ENCODE data around the gene APCDD1. TPM values are rescaled to one million over a fixed set of nuclear protein-coding genes. Genes with fewer than 3 reads are reported as not detected.

The APCDD1 gene
- total RNA-seq, 1 experiment from 2014 or later: not detected

GRCh38 chr18:10533111-10533510, 78.7 kb downstream of the APCDD1 start:
- Histone ChIP-seq H3K4me2 (ENCODE audit: low read length) (no peak overlapping the region), H4K20me1 (ENCODE audit: insufficient read depth) (no peaks in the 10 kb centered on the region), H3K4me1 (ENCODE audit: control insufficient read depth in 1 of 2, insufficient read depth in 2 of 2, low read length in 2 of 2) (peaks cover 0 to 4% of the 10 kb centered on the region in 2 experiments; a peak in 1 of 4 replicates), H3K27me3 (ENCODE audit: insufficient read depth, low read length) (no peaks in the 10 kb centered on the region), H3K79me2 (ENCODE audit: insufficient read depth, low read length) (peaks cover 58% of the 10 kb centered on the region), H3K9me3 (ENCODE audit: control insufficient read depth in 1 of 2, insufficient read depth in 1 of 2, low read depth in 1 of 2, low read length in 2 of 2) (no peaks in the 10 kb centered on the region), H3K9me2 (ENCODE audit: insufficient read depth) (no peaks in the 10 kb centered on the region), H3K9ac (ENCODE audit: low read length) (no peak overlapping the region), H3K36me3 (ENCODE audit: control insufficient read depth in 1 of 2, insufficient read depth in 2 of 2, low read length in 2 of 2) (peaks cover 0 to 2% of the 10 kb centered on the region in 2 experiments; a peak in 1 of 4 replicates), H2AFZ (ENCODE audit: low read depth, low read length, poor library complexity, severe bottlenecking) (no peak overlapping the region), H3K4me3 (replicated peaks in 1 of 2; ENCODE audit: low read depth in 1 of 2, low read length in 2 of 2) (no peak overlapping the region), H3K27ac (ENCODE audit: low read depth, low read length) (no peak overlapping the region)
- POLR2A ChIA-PET: no interaction called here
- RAD21 ChIA-PET (ENCODE audit: low non-redundant PET in 1 of 2, low total read pairs in 2 of 2, uncharacterized antibody in 2 of 2, unreplicated experiment in 2 of 2): no interaction called here
- no peak for DNase-seq (ENCODE audit: low read depth, low spot score)
- CTCF ChIA-PET: no interaction called here
- intact Hi-C loops (cut with micrococcal nuclease): no loop called here
- TF ChIP-seq EZH2 (IDR thresholded peaks at IDR 0.05) (no peak), SIN3A (IDR thresholded peaks at IDR 0.05; ENCODE audit: low read depth) (no peak)
- BruUV-seq (replicated peaks): no TSS peak
- ATAC-seq: no peak

DNA sequence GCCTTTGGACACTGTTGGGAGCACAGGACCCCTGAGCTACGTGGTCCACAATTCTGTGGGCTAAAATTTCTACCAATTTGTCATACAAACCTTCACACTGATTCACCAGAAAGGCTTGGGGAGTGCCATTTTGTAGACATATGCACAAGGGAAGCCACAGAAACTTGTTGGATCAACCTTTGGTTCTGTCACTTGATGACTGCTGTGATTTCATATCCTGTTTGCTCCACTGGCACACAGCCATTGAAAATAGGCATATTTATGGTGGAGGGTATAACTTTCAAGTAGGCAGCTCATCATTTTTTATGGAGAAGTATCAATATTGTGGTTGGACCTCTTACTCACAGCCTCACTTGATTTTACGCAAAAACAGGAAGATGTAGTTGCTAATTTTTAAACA, 81.8 kb downstream of the APCDD1 start:
- no peak overlapping the region for H3K9ac ChIP-seq (ENCODE audit: low read length)
- H3K4me3 ChIP-seq (replicated peaks in 1 of 2; ENCODE audit: low read depth in 1 of 2, low read length in 2 of 2): no peak overlapping the region
- POLR2A ChIA-PET: no interaction called here
- no TSS peak for BruUV-seq (replicated peaks)
- H3K79me2 ChIP-seq (ENCODE audit: insufficient read depth, low read length): peaks cover 30% of the 10 kb centered on the region
- H3K27me3 ChIP-seq (ENCODE audit: insufficient read depth, low read length): no peaks in the 10 kb centered on the region
- H3K27ac ChIP-seq (ENCODE audit: low read depth, low read length): no peak overlapping the region
- RAD21 ChIA-PET (ENCODE audit: low non-redundant PET in 1 of 2, low total read pairs in 2 of 2, uncharacterized antibody in 2 of 2, unreplicated experiment in 2 of 2): no interaction called here
- CTCF ChIA-PET: no interaction called here
- no peak overlapping the region for H2AFZ ChIP-seq (ENCODE audit: low read depth, low read length, poor library complexity, severe bottlenecking)
- DNase-seq (ENCODE audit: low read depth, low spot score): no peak
- no peaks in the 10 kb centered on the region for H4K20me1 ChIP-seq (ENCODE audit: insufficient read depth)
- intact Hi-C loops (cut with micrococcal nuclease): no loop called here
- no peak for ATAC-seq
- no peaks in the 10 kb centered on the region for H3K9me3 ChIP-seq (ENCODE audit: control insufficient read depth in 1 of 2, insufficient read depth in 1 of 2, low read depth in 1 of 2, low read length in 2 of 2)
- no peaks in the 10 kb centered on the region for H3K9me2 ChIP-seq (ENCODE audit: insufficient read depth)
- H3K36me3 ChIP-seq (ENCODE audit: control insufficient read depth in 1 of 2, insufficient read depth in 2 of 2, low read length in 2 of 2): peaks cover 3 to 16% of the 10 kb centered on the region in 2 experiments; a peak in 3 of 4 replicates
- H3K4me1 ChIP-seq (ENCODE audit: control insufficient read depth in 1 of 2, insufficient read depth in 2 of 2, low read length in 2 of 2): no peaks in the 10 kb centered on the region
- no peak overlapping the region for H3K4me2 ChIP-seq (ENCODE audit: low read length)
- TF ChIP-seq POLR2AphosphoS5 (IDR thresholded peaks at IDR 0.05; ENCODE audit: low read depth, low read length) (no peak), SP1 (IDR thresholded peaks at IDR 0.05; ENCODE audit: low read depth) (no peak), EGR1 (IDR thresholded peaks at IDR 0.05; ENCODE audit: low read depth) (no peak), CEBPB (IDR thresholded peaks at IDR 0.05; ENCODE audit: low read depth) (no peak), ZFX (IDR thresholded peaks at IDR 0.05) (no peak), EZH2 (IDR thresholded peaks at IDR 0.05) (no peak), CBX3 (IDR thresholded peaks at IDR 0.05; ENCODE audit: low read depth) (no peak), POLR2A (IDR thresholded peaks at IDR 0.05; ENCODE audit: borderline replicate concordance, extremely low read depth, insufficient read depth, insufficient read length) (no peak), ZNF274 (IDR thresholded peaks at IDR 0.05; ENCODE audit: low read depth, low read length) (no peak), FOSL1 (IDR thresholded peaks at IDR 0.05; ENCODE audit: low read depth) (no peak), ATF3 (IDR thresholded peaks at IDR 0.05) (no peak), EZH2phosphoT487 (IDR thresholded peaks at IDR 0.05; ENCODE audit: borderline replicate concordance) (no peak), JUND (IDR thresholded peaks at IDR 0.05) (no peak), YY1 (IDR thresholded peaks at IDR 0.05; ENCODE audit: extremely low read depth, insufficient replicate concordance, low read depth, low read length) (no peak), REST (IDR thresholded peaks at IDR 0.05; ENCODE audit: low read depth) (no peak), SRF (IDR thresholded peaks at IDR 0.05; ENCODE audit: low read depth) (no peak), RAD21 (IDR thresholded peaks at IDR 0.05; ENCODE audit: low read depth) (no peak), SIN3A (IDR thresholded peaks at IDR 0.05; ENCODE audit: low read depth) (no peak), CTCF (IDR thresholded peaks at IDR 0.05 in 2 of 3, conservative IDR thresholded peaks at IDR 0.05 in 1 of 3; ENCODE audit: borderline replicate concordance in 1 of 3, insufficient read depth in 1 of 3, low read depth in 2 of 3, low read length in 2 of 3) (no peak)
